Measurements from ENCODE around the gene OR9Q1.
"Not testable (repeated sequence)": the region's sequence is repeated elsewhere in the genome, so short reads cannot be mapped to it uniquely, and the experiment has no call there.

OR9Q1 gene

GRCh38 chr11:58188770-58189169 is 165.1 kb downstream of the OR9Q1 start, which contains the start of gene OR9Q2:
OR9Q2 (plus strand) TSS chr11:58189070; CDS start chr11:58190491, 1,421 bp downstream.
- TF ChIP-seq, protein P1, sequence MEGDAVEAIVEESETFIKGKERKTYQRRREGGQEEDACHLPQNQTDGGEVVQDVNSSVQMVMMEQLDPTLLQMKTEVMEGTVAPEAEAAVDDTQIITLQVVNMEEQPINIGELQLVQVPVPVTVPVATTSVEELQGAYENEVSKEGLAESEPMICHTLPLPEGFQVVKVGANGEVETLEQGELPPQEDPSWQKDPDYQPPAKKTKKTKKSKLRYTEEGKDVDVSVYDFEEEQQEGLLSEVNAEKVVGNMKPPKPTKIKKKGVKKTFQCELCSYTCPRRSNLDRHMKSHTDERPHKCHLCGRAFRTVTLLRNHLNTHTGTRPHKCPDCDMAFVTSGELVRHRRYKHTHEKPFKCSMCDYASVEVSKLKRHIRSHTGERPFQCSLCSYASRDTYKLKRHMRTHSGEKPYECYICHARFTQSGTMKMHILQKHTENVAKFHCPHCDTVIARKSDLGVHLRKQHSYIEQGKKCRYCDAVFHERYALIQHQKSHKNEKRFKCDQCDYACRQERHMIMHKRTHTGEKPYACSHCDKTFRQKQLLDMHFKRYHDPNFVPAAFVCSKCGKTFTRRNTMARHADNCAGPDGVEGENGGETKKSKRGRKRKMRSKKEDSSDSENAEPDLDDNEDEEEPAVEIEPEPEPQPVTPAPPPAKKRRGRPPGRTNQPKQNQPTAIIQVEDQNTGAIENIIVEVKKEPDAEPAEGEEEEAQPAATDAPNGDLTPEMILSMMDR (IDR thresholded peaks at IDR 0.05; ENCODE audit: low read length, missing control alignments) = no peak
- no peak for DNase-seq (ENCODE audit: low read depth)
- H3K4me3 ChIP-seq (replicated peaks; ENCODE audit: low read depth, low read length) = no peak within 1 kb of the TSS

- TF ChIP-seq, protein P1 (IDR thresholded peaks at IDR 0.05; ENCODE audit: low read length, missing control alignments) = no peak
- DNase-seq (ENCODE audit: low read depth) = no peak
- H3K4me3 ChIP-seq (replicated peaks; ENCODE audit: low read depth, low read length) = no peak overlapping the region
Observed at GRCh38 chr11:58192229-58192628, 168.5 kb downstream of the OR9Q1 start.

DNA sequence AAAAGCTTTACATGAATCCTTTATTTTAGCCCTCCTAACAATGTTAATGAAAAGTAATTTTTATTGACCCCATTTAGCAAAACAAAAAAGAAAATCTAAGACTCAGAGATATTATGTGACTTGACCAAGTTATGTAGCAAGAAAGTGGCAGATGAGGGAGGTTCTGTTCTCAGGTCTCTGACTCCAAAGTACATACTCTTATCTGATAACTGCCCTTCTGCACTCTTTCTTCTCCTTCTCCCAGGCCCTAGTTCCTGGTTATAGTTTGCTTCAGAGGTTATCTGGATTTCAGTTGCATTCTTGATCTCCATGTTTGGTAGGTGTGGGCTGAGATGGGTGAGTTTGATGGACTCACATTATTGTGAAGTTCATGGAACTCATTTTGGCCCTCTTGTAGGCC is 169.7 kb downstream of the OR9Q1 start:
- no peak overlapping the region for H3K4me3 ChIP-seq (replicated peaks; ENCODE audit: low read depth, low read length)
- DNase-seq (ENCODE audit: low read depth) = no peak
- TF ChIP-seq, protein P1 (IDR thresholded peaks at IDR 0.05; ENCODE audit: low read length, missing control alignments) = no peak

DNA sequence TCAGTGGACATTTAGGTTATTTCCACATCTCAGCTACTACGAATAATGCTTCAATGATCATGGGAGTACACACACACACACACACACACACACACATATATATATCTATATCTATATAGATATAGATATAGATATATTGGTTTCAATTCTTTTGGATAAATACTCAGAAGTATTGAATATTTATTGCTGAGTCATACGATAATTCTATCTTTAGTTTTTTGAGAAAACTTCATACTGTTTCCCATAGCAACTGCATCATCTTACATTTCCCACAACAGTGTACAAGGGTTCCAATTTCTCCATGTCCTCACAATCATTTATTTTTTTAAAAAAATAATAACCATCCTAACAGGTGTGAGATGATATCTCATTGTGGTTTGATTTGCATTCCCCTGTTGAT is 172.3 kb downstream of the OR9Q1 start:
- DNase-seq (ENCODE audit: low read depth) = no peak
- TF ChIP-seq, protein P1 (IDR thresholded peaks at IDR 0.05; ENCODE audit: low read length, missing control alignments) = no peak
- no peak overlapping the region for H3K4me3 ChIP-seq (replicated peaks; ENCODE audit: low read depth, low read length)

- H3K4me3 ChIP-seq (replicated peaks; ENCODE audit: low read depth, low read length) = no peak overlapping the region
- DNase-seq (ENCODE audit: low read depth) = no peak
- TF ChIP-seq, protein P1 (IDR thresholded peaks at IDR 0.05; ENCODE audit: low read length, missing control alignments) = no peak
Observed at GRCh38 chr11:58199271-58199670, 175.6 kb downstream of the OR9Q1 start.

- no peak for DNase-seq (ENCODE audit: low read depth)
- H3K4me3 ChIP-seq (replicated peaks; ENCODE audit: low read depth, low read length) = no peak within 1 kb of the TSS
Observed at GRCh38 chr11:58204042-58204441, 180.4 kb downstream of the OR9Q1 start, which contains the start of gene OR1S2. OR1S2 (minus strand) TSS chr11:58204142; CDS start chr11:58204142, 0 bp downstream.

DNA sequence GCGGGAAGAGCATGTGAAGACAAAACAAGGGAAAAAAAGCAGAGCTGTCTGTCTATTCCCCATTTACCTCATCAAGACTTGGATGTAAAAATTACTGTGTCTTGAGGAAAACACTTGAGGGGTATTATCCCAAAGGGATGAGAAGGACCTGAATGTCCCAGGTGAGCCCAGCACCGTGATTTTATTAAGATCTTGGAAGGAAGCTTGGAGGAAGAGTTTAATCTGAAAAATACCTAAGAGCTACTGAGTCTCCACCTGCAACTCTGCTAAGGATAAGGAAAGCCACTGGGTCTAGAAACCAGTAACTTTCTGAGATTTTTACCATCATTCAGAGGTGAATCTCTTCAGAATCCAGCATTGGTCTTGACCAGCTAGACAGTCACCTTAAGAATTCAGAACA is 188.7 kb downstream of the OR9Q1 start, which contains the start of gene OR1S1:
Gene OR1S1, plus strand, starts transcription at position 301 of the 400 bp plus-strand sequence.
- DNase-seq (ENCODE audit: low read depth) = not testable (repeated sequence)

More at GRCh38 chr11:58204042-58204441, 180.4 kb downstream of the OR9Q1 start, which contains the start of gene OR1S2:
- TF ChIP-seq, protein P1 (IDR thresholded peaks at IDR 0.05; ENCODE audit: low read length, missing control alignments) = no peak

More for the DNA sequence above, 188.7 kb downstream of the OR9Q1 start, which contains the start of gene OR1S1:
- H3K4me3 ChIP-seq (replicated peaks; ENCODE audit: low read depth, low read length) = not testable (repeated sequence)
